Panc1 (cell line): ENCODE data around the gene PWWP3B. TPM values are rescaled to one million over a fixed set of nuclear protein-coding genes. Genes with fewer than 3 reads are reported as not detected.
A peak's percentile ranks its signal among the peaks of the same experiment; 100 is the strongest.

Experiments used
- ATAC-seq: fragments of 200-7000 bp; cut with Tn5 transposase; 2 replicates; pipeline ENCODE4 v1.9.1; 2020; ENCODE audit warnings: mild to moderate bottlenecking, moderate library complexity
- BruUV-seq: library from RNA; stranded (reverse); fragments of 400-500 nt; replicated peaks from 2 replicates; lab custom pipeline; 2021; lab: Mats Ljungman, UMichigan
- CTCF ChIA-PET: fragments of 300-600 bp; sonication (Branson Sonifier 250); formaldehyde crosslinking; loops from one replicate; lab custom pipeline; 2022; ENCODE audit warnings: antibody characterized with exemption; lab: Charles Lee
- POLR2A ChIA-PET: fragments of 300-600 bp; sonication (Branson Sonifier 250); formaldehyde crosslinking; loops from one replicate; lab custom pipeline; 2022; ENCODE audit warnings: antibody characterized with exemption; lab: Charles Lee
- DNase-seq: peaks from one replicate; pipeline ENCODE4 v3.0.0-alpha.2; 2010; ENCODE audit warnings: low read depth, low spot score
- H3K27ac ChIP-seq: 2 replicates; pipeline ENCODE4 v1.5.1; 2011; ENCODE audit warnings: mild to moderate bottlenecking, low read length, inconsistent platforms
- H3K27me3 ChIP-seq: fragments of 200-500 bp; sonication (Bioruptor generic); 2 replicates; pipeline ENCODE4 v1.6.0; 2014; ENCODE audit warnings: low read length, inconsistent platforms; ENCODE audit not compliant: control insufficient read depth, insufficient read depth
- H3K36me3 ChIP-seq: fragments of 200-500 bp; sonication (Bioruptor generic); 2 replicates; pipeline ENCODE4 v1.5.1; 2014; ENCODE audit warnings: inconsistent platforms, mild to moderate bottlenecking, low read length, moderate library complexity; ENCODE audit not compliant: control insufficient read depth, insufficient read depth
- H3K4me1 ChIP-seq: 2 replicates; pipeline ENCODE4 v1.5.1; 2011; ENCODE audit warnings: inconsistent platforms, mild to moderate bottlenecking, low read length, moderate library complexity; ENCODE audit not compliant: control insufficient read depth, insufficient read depth
- H3K4me3 ChIP-seq, 2 experiments: 2 replicates each; pipeline ENCODE4 v1.5.1; 2011 to 2012; ENCODE audit warnings: low read depth in 2 of 2, low read length in 2 of 2, mild to moderate bottlenecking in 2 of 2, inconsistent platforms in 1 of 2, moderate library complexity in 1 of 2
- H3K9me3 ChIP-seq: fragments of 200-500 bp; sonication (Bioruptor generic); 2 replicates; pipeline ENCODE4 v1.5.1; 2014; ENCODE audit warnings: low read depth, mild to moderate bottlenecking, inconsistent platforms, low read length, moderate library complexity; ENCODE audit not compliant: control insufficient read depth, insufficient read depth
- CTCF ChIP-seq: fragments of 450-650 bp; IDR thresholded peaks from 2 replicates; pipeline ENCODE4 v1.5.1; 2017; ENCODE audit warnings: mild to moderate bottlenecking
- POLR2AphosphoS5 ChIP-seq: IDR thresholded peaks from 2 replicates; pipeline ENCODE4 v1.6.1; 2012; ENCODE audit warnings: mild to moderate bottlenecking, low read depth, low read length, moderate library complexity
- REST ChIP-seq, 2 experiments: IDR thresholded peaks; 2 replicates each; pipeline ENCODE4 v1.6.1; 2011 to 2012; ENCODE audit warnings: low read depth in 2 of 2, control low read depth in 1 of 2, low read length in 1 of 2, mild to moderate bottlenecking in 1 of 2, moderate library complexity in 1 of 2; ENCODE audit not compliant: insufficient read depth in 1 of 2
- SIN3A ChIP-seq: IDR thresholded peaks from 2 replicates; pipeline ENCODE4 v1.6.1; 2012; ENCODE audit warnings: low read depth, mild to moderate bottlenecking, low read length, moderate library complexity, borderline replicate concordance; ENCODE audit not compliant: insufficient read depth
- TCF7L2 ChIP-seq: IDR thresholded peaks from 2 replicates; pipeline ENCODE4 v1.6.1; 2011; ENCODE audit warnings: mild to moderate bottlenecking, low read depth, low read length, inconsistent platforms
- in situ Hi-C: cut with HindIII; loops from 2 replicates; pipeline ENCODE4 v1.10.0; 2016; ENCODE audit warnings: low sequenced_read_pairs, low pct_unique_long_range_greater_than_20kb
- intact Hi-C: fragments of 100-400 bp; cut with micrococcal nuclease; formaldehyde crosslinking; loops from one replicate; pipeline ENCODE4 v1.10.0; 2022; ENCODE audit not compliant: unreplicated experiment
- total RNA-seq: library from RNA; stranded (reverse); gene quantifications from one replicate; pipeline ENCODE4 v1.2.1, GENCODE V29; 2021; ENCODE audit not compliant: unreplicated experiment

The PWWP3B gene
- total RNA-seq, 1 experiment from 2014 or later = not detected

GRCh38 chrX:106171293-106171820 lies 3.3 kb downstream of the PWWP3B start:
- Histone ChIP-seq H3K4me1 (no peaks in the 10 kb centered on the region), H3K36me3 (no peaks in the 10 kb centered on the region), H3K4me3 (no peak overlapping the region), H3K9me3 (no peaks in the 10 kb centered on the region), H3K27ac (no peak overlapping the region), H3K27me3 (peaks cover 9% of the 10 kb centered on the region)
- intact Hi-C loops = loop anchor here (10.0 kb wide), 1 partner anchor 223 kb away; no protein-coding TSS in a partner anchor
- CTCF ChIA-PET = no interaction called here
- ATAC-seq = no peak
- POLR2A ChIA-PET = no interaction called here
- no peak for DNase-seq
- BruUV-seq = no TSS peak
- TF ChIP-seq CTCF (no peak), TCF7L2 (no peak), POLR2AphosphoS5 (no peak), SIN3A (no peak), REST (IDR thresholded peaks at IDR 0.05; ENCODE audit: insufficient read depth in 1 of 2, low read depth in 2 of 2, low read length in 1 of 2) (no peak)
- in situ Hi-C loops = no loop called here

- ChIA-PET POLR2A (interaction anchor here (0.7 kb wide), 1 partner anchor 36 kb away, joined by 3 read pairs; no protein-coding TSS in a partner anchor), CTCF (no interaction called here)
- no peak for DNase-seq
- Histone ChIP-seq H3K9me3 (no peaks in the 10 kb centered on the region), H3K27me3 (peaks cover 2% of the 10 kb centered on the region; the same call in 1 of the 2 replicates), H3K36me3 (no peaks in the 10 kb centered on the region), H3K4me1 (no peaks in the 10 kb centered on the region), H3K27ac (no peak overlapping the region), H3K4me3 (peak overlapping the region in 1 of 2 experiments; percentile 30; a peak in 1 of 4 replicates)
- intact Hi-C loops = loop anchor here (10.0 kb wide), 1 partner anchor 217 kb away; no protein-coding TSS in a partner anchor
- no peak for TF ChIP-seq REST (IDR thresholded peaks at IDR 0.05; ENCODE audit: insufficient read depth in 1 of 2, low read depth in 2 of 2, low read length in 1 of 2)
- in situ Hi-C loops = no loop called here
- ATAC-seq = no peak
- BruUV-seq = no TSS peak
Measured at GRCh38 chrX:106177106-106177981, 9.2 kb downstream of the PWWP3B start.
